B cell (primary cell): ENCODE results near the gene GRP. TPM values are rescaled to one million over a fixed set of nuclear protein-coding genes. Genes with fewer than 3 reads are reported as not detected.

Source experiments
- ATAC-seq: fragments of 200-7000 bp; cut with Tn5 transposase; one replicate; pipeline ENCODE4 v1.10.0; 2021; ENCODE audit warnings: low read depth, mild to moderate bottlenecking, moderate number of reproducible peaks, moderate library complexity
- CTCF ChIA-PET: fragments of 350-600 bp; sonication (Branson Sonifier 250); formaldehyde crosslinking; loops from one replicate; lab custom pipeline; 2021; ENCODE audit warnings: antibody characterized with exemption, inconsistent platforms; lab: Charles Lee
- POLR2A ChIA-PET: fragments of 350-600 bp; sonication (Branson Sonifier 250); formaldehyde crosslinking; loops from one replicate; lab custom pipeline; 2021; ENCODE audit warnings: antibody characterized with exemption; lab: Charles Lee
- DNase-seq: peaks from one replicate; pipeline ENCODE4 v3.0.0; 2013
- H2AFZ ChIP-seq: 2 replicates; pipeline ENCODE4 v1.6.1; 2012; ENCODE audit warnings: mild to moderate bottlenecking, low read depth, low read length; ENCODE audit not compliant: insufficient read depth, poor library complexity, severe bottlenecking
- H3K27ac ChIP-seq, 2 donors: 1 replicate in 1 of 2; 2 replicates in 1 of 2; pipeline ENCODE4 v1.5.1; 2012 to 2013; ENCODE audit warnings: low read length in 2 of 2, mild to moderate bottlenecking in 2 of 2, moderate library complexity in 1 of 2
- H3K27me3 ChIP-seq, 4 experiments: fragments of 200-600 bp in 1 of 4; sonication (generic) in 1 of 4; replicated peaks in 1 of 4; 1 replicate in 2 of 4; 2 replicates in 2 of 4; pipeline versions ENCODE4 v1.6.1 to v1.7.0; 2013 to 2016; ENCODE audit warnings: low read length in 3 of 4, mild to moderate bottlenecking in 2 of 4, mixed read lengths in 1 of 4, moderate library complexity in 1 of 4; ENCODE audit not compliant: insufficient read depth in 4 of 4, control insufficient read depth in 3 of 4; ENCODE audit errors: control extremely low read depth in 1 of 4
- H3K36me3 ChIP-seq, 2 experiments: replicated peaks in 1 of 2; 1 replicate in 1 of 2; 2 replicates in 1 of 2; pipeline versions ENCODE4 v1.6.1 to v1.7.1; 2013; ENCODE audit warnings: low read length in 1 of 2; ENCODE audit not compliant: insufficient read depth in 2 of 2, control insufficient read depth in 1 of 2; ENCODE audit errors: control extremely low read depth in 1 of 2, extremely low read depth in 1 of 2
- H3K4me1 ChIP-seq, 2 donors: fragments of 200-600 bp in 1 of 2; sonication (generic) in 1 of 2; 1 replicate in 1 of 2; 2 replicates in 1 of 2; pipeline versions ENCODE4 v1.5.1 to v1.6.1; 2013 to 2017; ENCODE audit warnings: low read length in 2 of 2; ENCODE audit not compliant: control insufficient read depth in 2 of 2, insufficient read depth in 2 of 2
- H3K4me2 ChIP-seq: replicated peaks from 2 replicates; pipeline ENCODE3; 2012; ENCODE audit warnings: mild to moderate bottlenecking, low read depth, low read length; ENCODE audit not compliant: poor library complexity, severe bottlenecking
- H3K4me3 ChIP-seq, 5 experiments: fragments of 200-600 bp in 1 of 5; sonication (generic) in 1 of 5; 1 replicate in 3 of 5; 2 replicates in 2 of 5; pipeline versions ENCODE4 v1.5.1 to v1.7.0; 2011 to 2016; ENCODE audit warnings: low read length in 4 of 5, mild to moderate bottlenecking in 4 of 5, low read depth in 2 of 5, control low read depth in 1 of 5, moderate library complexity in 1 of 5; ENCODE audit not compliant: insufficient read depth in 1 of 5; ENCODE audit errors: control extremely low read depth in 1 of 5, extremely low read depth in 1 of 5
- H3K79me2 ChIP-seq: fragments of 200-600 bp; sonication (generic); one replicate; pipeline ENCODE4 v1.6.0; 2016; ENCODE audit warnings: low read length; ENCODE audit not compliant: control insufficient read depth, insufficient read depth
- H3K9ac ChIP-seq: fragments of 200-600 bp; sonication (generic); 2 replicates; pipeline ENCODE4 v1.6.1; 2017; ENCODE audit warnings: mild to moderate bottlenecking, low read length, moderate library complexity
- H3K9me3 ChIP-seq, 3 donors: one replicate each; pipeline versions ENCODE4 v1.6.1 to v1.7.1; 2013; ENCODE audit warnings: low read length in 2 of 3; ENCODE audit not compliant: control insufficient read depth in 2 of 3, insufficient read depth in 1 of 3; ENCODE audit errors: control extremely low read depth in 1 of 3
- H4K20me1 ChIP-seq: 2 replicates; pipeline ENCODE4 v1.6.0; 2012; ENCODE audit warnings: mild to moderate bottlenecking, low read length; ENCODE audit not compliant: insufficient read depth, control insufficient read depth, poor library complexity, severe bottlenecking
- H3K27ac Mint-ChIP-seq: one replicate; pipeline ENCODE4 v1.8.0; 2021; ENCODE audit warnings: mixed read lengths
- H3K27me3 Mint-ChIP-seq: one replicate; pipeline ENCODE4 v1.8.0; 2021; ENCODE audit warnings: mixed read lengths
- H3K4me1 Mint-ChIP-seq: one replicate; pipeline ENCODE4 v1.8.0; 2021; ENCODE audit warnings: mixed read lengths
- H3K4me3 Mint-ChIP-seq: one replicate; pipeline ENCODE4 v1.8.0; 2021; ENCODE audit warnings: mixed read lengths
- H3K9me3 Mint-ChIP-seq: one replicate; pipeline ENCODE4 v1.8.0; 2022; ENCODE audit warnings: mixed read lengths; ENCODE audit not compliant: insufficient read depth
- CTCF ChIP-seq: fragments of 200-600 bp; IDR thresholded peaks from one replicate; pipeline ENCODE4 v1.8.0; 2022; ENCODE audit warnings: antibody characterized with exemption, mild to moderate bottlenecking
- EZH2 ChIP-seq: IDR thresholded peaks from 2 replicates; pipeline ENCODE4 v1.6.1; 2012; ENCODE audit warnings: borderline replicate concordance, low read depth, mild to moderate bottlenecking, moderate library complexity, low read length; ENCODE audit not compliant: insufficient read depth, poor library complexity, severe bottlenecking
- WGBS: methylation state at CpG from one replicate; pipeline ENCODE4 v1.1.5; 2013; ENCODE audit warnings: missing lambda C conversion rate; ENCODE audit not compliant: insufficient coverage; 5-methylcytosine and 5-hydroxymethylcytosine counted together
- intact Hi-C: fragments of 100-400 bp; cut with micrococcal nuclease; formaldehyde crosslinking; loops from one replicate; pipeline ENCODE4 v1.10.0; 2022
- polyA plus RNA-seq: library from polyadenylated mRNA; depleted of rRNA; stranded (reverse); fragments of >200 nt; gene quantifications from 2 replicates; pipeline ENCODE4 v1.2.3, GENCODE V29; 2012
- total RNA-seq, 2 donors: library from RNA; stranded (reverse); fragments of 120-200 nt in 1 of 2; gene quantifications; 1 replicate in 1 of 2; 2 replicates in 1 of 2; pipeline versions ENCODE4 v1.2.3 to v1.2.4, GENCODE V29; 2013 to 2022

The GRP gene
- total and polyA plus RNA-seq, 2 donors (not counting 1 experiment from before 2014, with no cell fraction given): not detected

- peaks cover 35% of the 10 kb centered on the region for H3K4me1 Mint-ChIP-seq
- Histone ChIP-seq H3K36me3 (no peaks in the 10 kb centered on the region), H4K20me1 (no peaks in the 10 kb centered on the region), H3K4me2 (no peak overlapping the region), H3K9me3 (peaks cover 0 to 51% (median 0%) of the 10 kb centered on the region in 3 donors), H3K4me1 (peaks cover 47 to 57% of the 10 kb centered on the region in 2 donors), H3K4me3 (no peak overlapping the region), H3K79me2 (no peaks in the 10 kb centered on the region), H3K27ac (no peak overlapping the region), H3K9ac (no peak overlapping the region), H3K27me3 (peaks cover 0 to 98% (median 74%) of the 10 kb centered on the region in 4 experiments), H2AFZ (no peak overlapping the region)
- TF ChIP-seq EZH2 (no peak), CTCF (no peak)
- CTCF ChIA-PET: no interaction called here
- ATAC-seq: no peak
- peaks cover 70% of the 10 kb centered on the region for H3K27me3 Mint-ChIP-seq
- peak overlapping the region; percentile 58 for H3K4me3 Mint-ChIP-seq
- POLR2A ChIA-PET: no interaction called here
- H3K27ac Mint-ChIP-seq: no peak overlapping the region
- peak; percentile 28 for DNase-seq
- no peaks in the 10 kb centered on the region for H3K9me3 Mint-ChIP-seq
- intact Hi-C loops: no loop called here
- WGBS: 5% methylated on average over 38 of the region's 41 CpGs
Measured at GRCh38 chr18:59267503-59268126, 47.7 kb downstream of the GRP start.

- Histone ChIP-seq H3K9me3 (peaks cover 0 to 55% (median 0%) of the 10 kb centered on the region in 3 donors), H2AFZ (no peak overlapping the region), H3K27me3 (peaks cover 0 to 96% (median 74%) of the 10 kb centered on the region in 4 experiments), H3K9ac (no peak overlapping the region), H3K4me2 (peak overlapping the region; percentile 70), H3K36me3 (no peaks in the 10 kb centered on the region), H3K4me3 (peak overlapping the region in 1 of 5 experiments; percentile 39), H3K4me1 (peaks cover 50 to 63% of the 10 kb centered on the region in 2 donors), H4K20me1 (no peaks in the 10 kb centered on the region), H3K79me2 (no peaks in the 10 kb centered on the region), H3K27ac (no peak overlapping the region)
- CTCF ChIA-PET: no interaction called here
- POLR2A ChIA-PET: no interaction called here
- no peak for ATAC-seq
- peaks cover 35% of the 10 kb centered on the region for H3K4me1 Mint-ChIP-seq
- H3K27ac Mint-ChIP-seq: no peak overlapping the region
- H3K4me3 Mint-ChIP-seq: peak overlapping the region; percentile 58
- no peaks in the 10 kb centered on the region for H3K9me3 Mint-ChIP-seq
- 15% methylated on average over 27 of the region's 28 CpGs for WGBS
- peak; percentile 26 for DNase-seq
- intact Hi-C loops: no loop called here
- peaks cover 66% of the 10 kb centered on the region for H3K27me3 Mint-ChIP-seq
- no peak for TF ChIP-seq EZH2
- no peak for TF ChIP-seq CTCF
Measured at GRCh38 chr18:59268127-59268720, 48.3 kb downstream of the GRP start.
